Endodermal cell (in vitro differentiated cells): ENCODE results near the gene RGL1. TPM values are rescaled to one million over a fixed set of nuclear protein-coding genes. Genes with fewer than 3 reads are reported as not detected.

Experiments
- DNase-seq: peaks from one replicate; pipeline ENCODE4 v3.0.0-alpha.2; 2017
- H3K27ac ChIP-seq: 2 replicates; pipeline ENCODE4 v1.5.1; 2013; ENCODE audit warnings: mild to moderate bottlenecking, low read depth, low read length, moderate library complexity
- H3K27me3 ChIP-seq: 2 replicates; pipeline ENCODE4 v1.6.1; 2013; ENCODE audit warnings: mild to moderate bottlenecking, low read length, moderate library complexity; ENCODE audit not compliant: insufficient read depth, control insufficient read depth, poor library complexity, severe bottlenecking
- H3K36me3 ChIP-seq: 2 replicates; pipeline ENCODE4 v1.7.0; 2013; ENCODE audit warnings: mild to moderate bottlenecking, low read length, moderate library complexity; ENCODE audit not compliant: control insufficient read depth, insufficient read depth
- H3K4me1 ChIP-seq: one replicate; pipeline ENCODE4 v1.7.0; 2013; ENCODE audit warnings: low read length; ENCODE audit not compliant: control insufficient read depth, insufficient read depth
- H3K4me3 ChIP-seq: 2 replicates; pipeline ENCODE4 v1.5.1; 2013; ENCODE audit warnings: mild to moderate bottlenecking, low read length, moderate library complexity
- H3K9ac ChIP-seq: 2 replicates; pipeline ENCODE4 v1.6.1; 2013; ENCODE audit warnings: mild to moderate bottlenecking, low read length, moderate library complexity; ENCODE audit not compliant: poor library complexity, severe bottlenecking; ENCODE audit errors: extremely low read depth
- H3K9me3 ChIP-seq: 2 replicates; pipeline ENCODE4 v1.6.1; 2013; ENCODE audit warnings: mild to moderate bottlenecking, low read length, moderate library complexity; ENCODE audit not compliant: control insufficient read depth
- H3K27ac Mint-ChIP-seq: 2 replicates; pipeline ENCODE4 v1.8.0; 2020; ENCODE audit warnings: mixed read lengths
- H3K27me3 Mint-ChIP-seq: 2 replicates; pipeline ENCODE4 v1.8.0; 2021; ENCODE audit warnings: mild to moderate bottlenecking, mixed read lengths; ENCODE audit not compliant: insufficient read depth
- H3K36me3 Mint-ChIP-seq: 2 replicates; pipeline ENCODE4 v1.8.0; 2020; ENCODE audit warnings: low read depth, mixed read lengths
- H3K4me1 Mint-ChIP-seq: 2 replicates; pipeline ENCODE4 v1.8.0; 2020; ENCODE audit warnings: mixed read lengths
- H3K4me3 Mint-ChIP-seq: 2 replicates; pipeline ENCODE4 v1.8.0; 2020; ENCODE audit warnings: mild to moderate bottlenecking, moderate library complexity, mixed read lengths
- H3K9me3 Mint-ChIP-seq: 2 replicates; pipeline ENCODE4 v1.8.0; 2020; ENCODE audit warnings: mild to moderate bottlenecking, mixed read lengths
- CTCF ChIP-seq: fragments of 200-600 bp; sonication (generic); conservative IDR thresholded peaks from 2 replicates; pipeline ENCODE4 v1.5.0; 2021; ENCODE audit warnings: antibody characterized with exemption, mild to moderate bottlenecking
- WGBS, 2 experiments: methylation state at CpG; one replicate each; pipeline versions ENCODE4 v1.1.5 to v1.1.7; 2013; ENCODE audit warnings: missing lambda C conversion rate in 2 of 2, mixed read lengths in 1 of 2; ENCODE audit not compliant: insufficient coverage in 1 of 2, insufficient read length in 1 of 2; 5-methylcytosine and 5-hydroxymethylcytosine counted together
- total RNA-seq, 2 donors: library from RNA; stranded (reverse); fragmentation: NEBNext Ultra II Directional in 1 of 2; extraction: Animal tissue kit (Norgen Biotek cat#: 25700) in 1 of 2; gene quantifications; 2 replicates in 1 of 2; 3 replicates in 1 of 2; pipeline ENCODE4 v1.2.1, GENCODE V29; 2021

Gene RGL1
- total RNA-seq, 2 donors from 2014 or later = 0.15 to 2.6 TPM

GRCh38 chr1:183898610-183899009, 93.7 kb downstream of the RGL1 start:
- H3K4me1 Mint-ChIP-seq = no peaks in the 10 kb centered on the region
- H3K27me3 Mint-ChIP-seq = no peaks in the 10 kb centered on the region

GRCh38 chr1:183901748-183902330, 96.9 kb downstream of the RGL1 start:
- Mint-ChIP-seq H3K27ac (no peak overlapping the region), H3K4me3 (no peak overlapping the region)

More at GRCh38 chr1:183898610-183899009, 93.7 kb downstream of the RGL1 start:
- Mint-ChIP-seq H3K9me3 (no peaks in the 10 kb centered on the region), H3K36me3 (peaks cover 2% of the 10 kb centered on the region), H3K27ac (no peak overlapping the region), H3K4me3 (no peak overlapping the region)
- Histone ChIP-seq H3K4me1 (no peaks in the 10 kb centered on the region), H3K9ac (no peak overlapping the region), H3K4me3 (no peak overlapping the region), H3K27me3 (no peaks in the 10 kb centered on the region), H3K36me3 (no peaks in the 10 kb centered on the region), H3K9me3 (no peaks in the 10 kb centered on the region), H3K27ac (no peak overlapping the region)
- TF ChIP-seq CTCF = no peak
- no peak for DNase-seq
- WGBS, 2 experiments = 95% methylated on average over 1 of the region's 2 CpGs; no CpG with 5 or more reads in 1 of the 2 experiments

GRCh38 chr1:183903101-183903500, 98.2 kb downstream of the RGL1 start:
- Histone ChIP-seq H3K36me3 (no peaks in the 10 kb centered on the region), H3K9ac (no peak overlapping the region), H3K9me3 (no peaks in the 10 kb centered on the region), H3K4me3 (no peak overlapping the region), H3K4me1 (no peaks in the 10 kb centered on the region), H3K27me3 (no peaks in the 10 kb centered on the region), H3K27ac (no peak overlapping the region)
- Mint-ChIP-seq H3K36me3 (peaks cover 3% of the 10 kb centered on the region), H3K4me1 (no peaks in the 10 kb centered on the region), H3K27ac (no peak overlapping the region), H3K9me3 (no peaks in the 10 kb centered on the region), H3K4me3 (no peak overlapping the region), H3K27me3 (no peaks in the 10 kb centered on the region)
- TF ChIP-seq CTCF = no peak
- WGBS, 2 experiments = 94 to 95% methylated on average over 4 to 5 of the region's 5 CpGs
- DNase-seq = no peak

More at GRCh38 chr1:183901748-183902330, 96.9 kb downstream of the RGL1 start:
- H3K36me3 Mint-ChIP-seq = peaks cover 2% of the 10 kb centered on the region
- no peaks in the 10 kb centered on the region for H3K4me1 Mint-ChIP-seq
- DNase-seq = no peak
- Histone ChIP-seq H3K4me1 (no peaks in the 10 kb centered on the region), H3K4me3 (no peak overlapping the region), H3K27ac (no peak overlapping the region), H3K27me3 (no peaks in the 10 kb centered on the region), H3K36me3 (no peaks in the 10 kb centered on the region), H3K9ac (no peak overlapping the region), H3K9me3 (no peaks in the 10 kb centered on the region)
- TF ChIP-seq CTCF = no peak
- H3K27me3 Mint-ChIP-seq = no peaks in the 10 kb centered on the region
- no peaks in the 10 kb centered on the region for H3K9me3 Mint-ChIP-seq
- 96% methylated on average over 1 of the region's 1 CpG; no CpG with 5 or more reads in 1 of the 2 experiments for WGBS, 2 experiments
